ENCODE data around the gene UMOD.
"Not testable (repeated sequence)": the region's sequence is repeated elsewhere in the genome, so short reads cannot be mapped to it uniquely, and the experiment has no call there.

UMOD gene

DNA sequence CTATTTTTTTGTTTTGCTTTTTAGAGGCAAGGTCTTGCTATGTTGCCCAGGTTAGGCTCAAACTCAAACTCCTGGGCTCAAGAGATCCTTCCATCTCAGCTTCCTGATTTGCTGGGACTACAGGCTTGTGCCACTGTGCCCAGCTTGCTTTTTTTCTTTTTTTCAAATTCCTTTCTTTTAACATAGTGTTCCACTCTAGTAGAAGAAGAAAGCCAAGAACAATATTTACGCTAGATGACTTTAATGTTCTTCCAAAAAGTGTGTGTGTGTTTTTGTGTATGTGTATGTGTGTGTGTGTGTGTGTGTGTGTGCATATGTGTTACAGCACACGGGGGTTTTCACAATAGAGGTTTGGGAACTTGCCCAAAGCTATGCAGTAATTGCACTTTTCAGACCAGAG lies 10.7 kb upstream of the UMOD start:
- no peak for DNase-seq

DNA sequence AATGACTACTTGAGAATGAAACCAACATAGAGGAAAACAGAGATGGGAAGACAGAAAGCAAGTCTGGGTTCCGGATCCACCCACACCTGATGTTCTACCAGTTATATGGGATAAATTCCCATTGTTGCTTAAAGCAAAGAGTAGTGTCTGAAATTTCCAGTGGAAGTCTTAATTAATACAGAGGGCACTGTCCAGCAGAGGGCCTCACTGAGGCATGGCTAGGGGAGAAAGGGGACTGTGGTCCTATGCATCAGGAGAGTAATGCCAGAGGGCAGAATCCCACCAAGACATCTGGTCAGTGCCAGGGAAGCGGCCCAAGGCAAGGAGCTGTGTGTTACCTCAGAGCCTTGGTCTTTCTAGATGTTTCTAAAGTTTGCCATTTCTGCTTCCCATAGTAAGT lies 7.5 kb upstream of the UMOD start:
- no peak for DNase-seq

DNA sequence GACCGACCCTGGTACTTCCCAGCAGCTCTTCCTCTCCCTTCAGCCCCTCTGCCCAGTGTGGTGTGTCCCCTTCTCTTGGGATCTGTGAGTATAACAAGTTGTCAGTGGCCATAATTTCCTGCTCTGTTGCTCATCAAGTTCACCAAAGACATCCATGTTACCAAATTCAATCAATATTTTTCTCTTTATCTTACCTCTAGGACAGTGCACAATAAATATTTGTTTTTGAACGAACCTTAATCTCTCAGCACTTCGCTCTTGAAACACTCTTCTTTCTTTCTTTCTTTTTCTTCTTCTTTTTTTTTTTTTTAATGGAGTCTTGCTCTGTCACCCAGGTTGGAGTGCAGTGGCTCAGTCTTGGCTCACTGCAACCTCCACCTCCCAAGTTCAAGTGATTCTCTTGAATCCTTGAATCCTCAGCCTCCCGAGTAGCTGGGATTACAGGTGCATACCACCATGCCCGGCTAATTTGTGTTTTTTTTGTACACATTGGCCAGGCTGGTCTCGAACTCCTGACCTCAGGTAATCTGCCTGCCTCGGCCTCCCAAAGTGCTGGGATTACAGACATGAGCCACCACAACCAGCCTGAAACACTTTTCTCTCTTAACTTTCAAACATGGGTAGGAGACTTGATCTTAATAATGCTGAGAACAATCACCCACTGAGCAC lies 2.7 kb upstream of the UMOD start:
- DNase-seq: no peak

DNA sequence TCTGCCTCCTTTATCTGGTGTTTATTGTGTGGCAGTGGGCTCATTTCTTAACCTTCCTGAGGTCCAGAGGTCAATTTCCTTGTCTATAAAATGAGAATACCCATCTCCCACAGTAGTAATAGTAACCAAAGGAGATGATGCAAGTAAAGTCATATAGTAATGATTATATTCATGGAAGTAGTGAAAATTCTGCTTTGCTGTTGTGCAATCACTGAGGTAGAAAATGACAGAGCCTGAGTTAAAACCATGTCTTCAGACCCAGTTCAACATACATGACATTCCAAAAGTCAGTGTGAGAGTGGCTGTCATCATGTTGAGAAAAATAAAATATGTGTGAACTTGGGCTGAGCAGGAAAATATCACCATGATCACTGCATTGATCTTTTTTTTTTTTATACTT lies 864 bp upstream of the UMOD start:
- no peak for DNase-seq

DNA sequence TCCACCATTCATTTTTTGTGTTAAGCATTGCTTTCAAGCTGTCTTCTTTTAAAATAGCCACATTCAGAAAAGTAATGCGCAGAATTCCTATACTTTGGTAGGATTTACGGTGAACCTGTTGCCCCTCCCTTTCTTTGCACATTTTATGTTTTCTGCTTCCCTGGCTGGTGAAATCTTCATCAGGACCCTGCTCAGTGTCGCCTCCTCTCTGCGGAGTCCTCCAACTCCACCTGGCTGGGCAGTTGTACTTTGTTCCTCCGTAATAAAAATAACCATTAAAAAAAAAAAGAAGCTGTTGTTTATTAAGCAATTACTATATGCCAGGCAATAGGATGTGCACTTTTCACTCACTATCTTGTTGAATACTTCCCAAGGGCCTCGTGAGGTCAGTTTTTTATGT lies 2.9 kb downstream of the UMOD start:
- DNase-seq: no peak

DNA sequence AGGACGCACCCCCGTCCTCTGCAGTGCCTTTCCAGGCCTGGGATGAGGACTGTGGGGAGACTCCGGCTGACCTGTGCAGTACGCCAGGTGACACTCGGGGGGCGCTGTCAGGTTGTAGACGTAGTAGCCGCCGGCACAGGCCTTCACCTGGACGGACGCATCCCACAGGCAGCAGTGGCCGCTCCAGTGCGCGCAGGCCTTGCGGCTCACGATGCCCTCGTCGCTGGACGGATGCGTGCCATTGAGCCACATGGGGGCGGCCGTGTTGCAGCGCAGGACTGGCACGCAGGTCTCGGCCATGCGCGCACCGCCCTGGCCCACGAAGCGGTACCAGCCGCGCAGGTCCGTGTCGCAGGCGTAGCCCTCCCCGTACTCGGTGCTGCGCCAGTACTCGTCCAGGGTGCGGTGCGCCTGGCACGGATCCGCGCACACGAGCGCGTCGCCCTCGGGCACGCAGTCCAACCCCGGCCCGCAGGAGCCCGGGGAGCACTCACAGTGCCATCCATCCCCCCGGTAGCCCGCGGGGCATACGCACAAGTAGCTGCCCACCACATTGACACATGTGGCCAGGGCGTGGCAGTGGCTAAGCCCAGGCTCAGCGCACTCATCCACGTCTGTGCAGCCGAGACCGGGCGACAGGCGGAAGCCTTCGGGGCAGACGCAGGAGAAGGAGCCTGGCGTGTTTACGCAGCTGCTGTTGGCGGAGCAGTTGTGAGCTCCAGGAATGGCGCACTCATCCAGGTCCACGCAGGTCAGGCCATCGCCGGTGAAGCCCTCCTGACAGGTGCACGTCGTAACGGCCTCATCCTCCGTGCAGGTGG lies 3.9 kb downstream of the UMOD start:
- no peak for DNase-seq

DNA sequence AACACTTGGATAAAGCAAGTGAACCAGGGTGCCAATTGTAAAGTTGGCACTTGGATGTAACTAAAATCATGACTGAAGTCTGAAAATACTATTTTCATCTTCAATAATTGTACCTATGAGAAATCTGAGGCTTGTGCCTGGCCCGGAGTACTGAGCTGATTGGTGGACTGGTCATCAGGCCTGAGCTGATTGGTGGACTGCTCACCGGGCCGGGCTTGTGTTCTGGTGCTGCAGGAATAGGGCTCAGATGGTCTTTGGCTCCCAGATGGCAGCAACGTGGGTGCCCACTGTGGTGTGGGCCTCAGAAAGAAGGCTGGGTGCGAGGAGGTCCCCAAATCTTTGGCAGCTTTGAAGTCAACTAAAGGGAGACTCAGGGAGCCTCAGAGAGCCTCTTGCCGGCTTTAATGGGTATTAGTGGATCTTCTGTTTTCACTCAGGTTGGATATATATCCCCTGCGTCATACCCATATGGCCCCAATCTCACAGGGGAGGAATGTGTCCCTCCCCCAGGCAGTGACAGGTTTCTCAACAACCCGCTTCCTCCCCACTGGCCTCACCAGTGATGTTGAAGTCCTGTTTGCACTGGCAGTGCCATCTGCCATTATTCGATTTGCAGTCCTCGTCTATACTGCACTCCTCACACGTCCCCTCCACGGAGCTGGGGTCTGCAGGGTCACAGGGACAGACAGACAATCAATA lies 4.7 kb downstream of the UMOD start:
- DNase-seq: no peak

DNA sequence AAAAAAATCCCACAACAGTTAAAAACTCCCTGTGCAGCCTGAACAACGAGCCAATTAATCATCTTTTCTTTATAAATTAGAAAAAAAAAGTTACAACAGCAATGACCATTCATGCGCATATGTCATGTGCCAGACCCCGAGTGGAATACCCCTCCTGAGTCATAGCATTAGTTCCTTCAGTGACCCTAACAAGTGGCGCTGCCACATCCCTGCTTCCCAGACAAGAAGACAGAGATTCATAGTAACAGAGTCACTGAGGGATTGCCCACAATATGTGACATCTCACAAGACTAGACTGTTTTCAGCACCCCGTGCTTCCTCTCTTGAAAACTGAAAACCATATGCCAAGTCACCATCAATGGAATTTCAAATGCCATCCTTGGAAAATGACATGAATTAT lies 7.9 kb downstream of the UMOD start:
- no peak for DNase-seq

DNA sequence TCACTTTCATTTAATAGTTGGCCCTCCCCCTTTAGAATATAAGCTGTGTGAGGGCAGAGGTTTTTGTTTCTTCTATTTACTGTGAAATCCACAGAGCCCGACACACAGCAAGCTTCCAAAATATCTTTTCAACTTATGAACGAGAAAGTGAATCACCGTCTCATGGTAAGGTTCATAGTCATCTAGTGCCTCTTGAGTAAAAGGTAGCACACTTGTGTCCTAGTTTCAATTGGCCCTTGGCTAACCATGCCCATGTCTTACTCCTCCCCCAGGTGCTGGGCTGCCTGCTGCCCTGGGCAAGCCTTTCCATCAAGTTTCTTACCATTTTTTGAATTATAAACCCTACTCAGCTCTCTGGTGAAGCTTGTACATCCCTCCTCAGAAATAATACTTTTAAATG lies 12.8 kb downstream of the UMOD start:
- DNase-seq: no peak

DNA sequence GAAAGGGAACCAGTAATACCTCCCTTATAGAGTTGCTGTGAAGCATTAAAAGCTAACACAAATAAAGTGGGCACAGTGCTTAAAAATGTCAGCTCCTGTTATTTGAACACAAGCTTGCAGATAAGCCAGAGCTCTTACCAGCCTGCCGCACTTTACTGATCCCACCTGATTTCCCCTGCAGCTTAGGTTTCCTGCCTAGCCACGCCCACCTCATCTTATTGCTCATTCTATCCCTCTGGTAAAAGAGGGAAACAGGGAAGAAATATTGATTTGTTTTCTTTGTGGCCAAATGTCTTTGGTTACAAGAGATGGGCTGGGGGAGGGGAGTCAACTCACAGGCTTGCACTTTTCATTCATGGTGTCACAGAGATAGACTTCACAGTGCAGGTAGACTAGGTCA lies 15.6 kb downstream of the UMOD start:
- no peak for DNase-seq

DNA sequence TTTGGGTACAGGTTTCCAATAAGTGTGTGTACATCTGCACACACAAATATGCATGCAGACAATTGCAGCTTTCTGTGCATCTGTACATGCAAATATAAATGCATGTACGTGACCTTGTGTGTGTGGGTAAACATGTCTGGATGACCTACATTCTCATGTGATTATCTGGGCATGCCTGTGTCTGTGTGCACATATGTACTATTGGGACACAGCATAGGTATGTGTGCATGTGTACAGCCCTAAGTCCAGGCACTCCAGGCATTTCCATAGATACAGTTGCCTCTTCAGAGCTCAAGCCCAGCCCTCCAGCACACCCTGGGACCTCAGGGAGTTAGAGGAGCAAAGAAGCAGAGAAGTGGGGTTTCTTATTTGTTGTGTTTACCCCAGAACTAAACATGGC lies 18.1 kb downstream of the UMOD start:
- no peak for DNase-seq

DNA sequence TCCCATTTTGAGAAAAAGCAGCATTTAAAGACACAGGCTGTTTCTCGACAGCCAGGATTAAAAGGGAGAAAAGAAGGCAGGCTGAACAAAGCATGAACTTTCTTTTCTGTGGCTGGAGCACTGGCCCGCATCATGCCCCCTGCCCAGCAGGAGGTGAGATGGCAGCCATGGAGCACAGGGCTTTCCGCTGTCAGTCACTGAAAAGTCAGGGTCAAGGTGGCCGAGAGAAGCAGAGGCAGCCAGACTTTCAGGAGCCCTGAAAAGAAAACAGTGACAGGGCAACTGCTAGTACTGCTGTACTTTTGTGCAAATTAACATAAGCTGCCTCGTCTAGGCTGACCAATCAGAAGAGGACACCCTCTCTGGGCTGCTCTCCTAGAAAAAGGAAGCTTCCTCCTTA lies 19.4 kb downstream of the UMOD start:
- no peak for DNase-seq

DNA sequence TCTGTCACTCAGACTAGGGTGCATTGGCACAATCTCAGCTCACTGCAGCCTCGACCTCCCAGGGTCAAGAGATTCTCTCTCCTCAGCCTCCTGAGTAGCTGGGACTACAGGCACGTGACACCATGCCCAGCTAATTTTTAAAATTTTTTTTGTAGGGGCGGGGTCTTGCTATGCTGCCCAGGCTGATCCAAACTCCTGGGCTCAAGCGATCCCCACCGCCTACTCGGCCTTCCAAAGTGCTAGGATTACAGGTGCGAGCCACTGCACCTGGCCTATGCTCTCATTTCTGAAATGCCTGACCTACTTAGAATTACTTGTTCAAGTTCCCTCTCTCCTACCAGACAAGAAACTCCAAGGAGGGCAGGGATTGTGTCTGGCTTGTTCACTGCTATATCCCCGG lies 20.1 kb downstream of the UMOD start:
- DNase-seq: no peak

DNA sequence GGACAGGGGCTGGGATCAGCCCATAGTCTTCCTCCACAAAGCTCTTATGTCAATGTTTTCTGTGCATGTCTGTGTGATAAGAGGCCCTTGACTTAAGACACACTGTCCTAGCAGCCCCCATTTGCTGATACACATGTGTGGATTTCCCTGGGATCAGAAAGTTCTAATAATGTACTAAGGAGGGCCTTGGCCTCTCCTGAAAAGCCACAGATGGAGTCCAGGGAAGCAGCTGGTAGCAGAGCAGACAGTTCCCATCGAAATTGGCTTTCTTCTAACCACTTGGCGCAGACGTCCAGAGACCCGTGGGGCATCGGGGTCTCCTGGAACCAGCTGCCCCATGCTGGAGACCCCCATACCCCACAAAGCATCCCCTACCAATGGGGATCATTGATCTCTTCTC lies 20.9 kb downstream of the UMOD start:
- no peak for DNase-seq

DNA sequence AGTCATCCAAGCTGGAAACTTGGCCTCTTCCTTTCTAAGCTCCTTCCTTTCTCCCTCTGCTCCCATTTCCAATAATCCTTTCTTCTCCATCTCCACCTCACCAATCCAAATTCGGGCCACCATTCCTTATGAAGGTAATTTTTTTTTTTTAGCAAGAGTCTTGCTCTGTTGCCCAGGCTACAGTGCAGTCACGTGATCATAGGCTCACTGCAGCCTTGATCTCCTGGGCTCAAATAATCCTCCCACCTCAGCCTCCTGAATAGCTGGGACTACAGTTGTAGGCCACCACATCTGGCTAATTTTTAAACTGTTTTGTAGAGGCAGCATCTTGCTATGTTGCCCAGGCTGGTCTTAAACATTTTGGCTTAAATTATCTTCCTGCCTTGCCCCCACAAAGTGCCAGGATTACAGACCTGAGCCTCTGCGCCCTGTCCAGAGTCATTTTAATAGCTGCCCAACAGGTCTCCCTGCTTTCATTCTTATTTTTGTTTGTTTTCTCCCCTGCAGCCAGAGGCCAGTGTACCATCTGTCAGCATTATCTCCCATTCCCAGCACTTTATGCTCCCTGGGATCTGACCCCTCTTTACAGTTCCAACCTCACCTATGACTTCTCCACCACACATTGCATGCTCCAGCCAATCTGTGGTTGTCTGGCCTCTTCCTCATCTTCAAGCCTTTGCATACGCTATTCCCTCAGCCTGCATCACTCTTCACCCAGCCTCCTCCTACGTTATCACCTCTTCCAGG lies 22.9 kb downstream of the UMOD start:
- DNase-seq: no peak

DNA sequence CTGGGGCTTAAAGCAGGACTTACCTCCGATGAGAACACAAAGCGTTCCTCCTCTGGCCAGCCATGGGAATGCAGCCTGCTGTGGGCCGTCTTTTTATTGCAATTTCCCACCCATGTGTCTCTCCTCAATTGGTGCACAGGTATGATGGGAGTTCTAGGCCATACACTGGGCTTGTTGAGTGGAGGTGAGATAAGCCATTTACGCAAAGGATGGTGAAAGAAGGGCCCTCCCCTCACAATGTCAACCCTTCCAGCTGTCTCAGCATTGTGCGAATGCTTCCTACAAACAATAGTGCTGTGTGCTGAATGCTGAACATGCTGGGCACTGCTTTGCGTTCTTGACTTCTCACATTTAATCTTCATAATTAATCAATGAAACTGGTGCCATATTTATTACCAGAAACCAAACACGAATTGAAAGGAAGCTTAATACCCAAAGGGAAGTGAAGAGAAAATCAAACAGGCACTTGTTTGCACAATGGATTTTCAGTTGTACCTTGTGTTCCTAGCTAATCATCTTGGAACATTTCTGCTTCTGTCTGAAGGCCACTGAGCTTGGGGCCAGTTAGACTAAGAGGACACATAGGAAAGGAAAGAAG lies 25.0 kb downstream of the UMOD start, which contains the start of gene GP2:
Gene GP2 (minus strand): TSS at position 70 of the 598 bp plus-strand sequence. CDS start 1,082 bp downstream, outside the sequence.
- DNase-seq: no peak

DNA sequence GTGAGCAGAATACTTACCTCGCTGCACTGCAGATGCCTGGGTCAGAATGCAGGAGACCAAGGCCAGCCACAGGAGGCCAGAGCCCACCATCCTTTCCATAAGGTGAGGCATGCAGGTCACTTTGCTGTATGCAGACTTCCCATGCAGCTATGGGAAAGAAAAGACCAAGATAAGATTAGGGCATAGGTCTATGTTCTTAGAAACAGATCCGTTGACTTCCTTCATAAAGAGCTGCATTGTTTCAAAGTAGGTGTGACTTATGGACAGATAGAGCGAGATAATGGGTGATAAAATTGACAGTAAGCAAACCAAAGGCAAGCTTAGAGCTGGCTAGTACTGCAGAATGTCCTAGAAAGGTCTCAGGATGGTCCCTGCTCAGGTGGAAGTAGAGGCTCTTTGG lies 26.2 kb downstream of the UMOD start:
- no peak for DNase-seq

DNA sequence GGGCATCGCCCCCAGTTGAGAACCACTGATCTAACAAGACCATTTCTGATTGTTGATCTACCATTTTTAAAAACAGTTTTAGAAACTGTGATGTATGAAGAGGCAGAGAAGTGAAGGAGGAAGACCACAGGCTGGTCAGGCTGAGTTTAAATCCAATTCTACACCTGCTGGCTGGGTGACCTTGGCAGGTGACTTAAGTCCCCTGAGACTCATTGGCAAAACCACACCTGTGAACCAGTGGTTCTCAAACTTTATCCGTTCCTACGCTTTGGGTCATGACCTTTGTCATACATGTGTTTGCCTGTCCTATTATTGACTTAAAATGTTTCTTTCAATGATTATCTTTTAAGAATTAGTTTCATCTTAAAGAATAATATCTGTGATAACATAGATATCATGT lies 27.5 kb downstream of the UMOD start:
- DNase-seq: no peak

DNA sequence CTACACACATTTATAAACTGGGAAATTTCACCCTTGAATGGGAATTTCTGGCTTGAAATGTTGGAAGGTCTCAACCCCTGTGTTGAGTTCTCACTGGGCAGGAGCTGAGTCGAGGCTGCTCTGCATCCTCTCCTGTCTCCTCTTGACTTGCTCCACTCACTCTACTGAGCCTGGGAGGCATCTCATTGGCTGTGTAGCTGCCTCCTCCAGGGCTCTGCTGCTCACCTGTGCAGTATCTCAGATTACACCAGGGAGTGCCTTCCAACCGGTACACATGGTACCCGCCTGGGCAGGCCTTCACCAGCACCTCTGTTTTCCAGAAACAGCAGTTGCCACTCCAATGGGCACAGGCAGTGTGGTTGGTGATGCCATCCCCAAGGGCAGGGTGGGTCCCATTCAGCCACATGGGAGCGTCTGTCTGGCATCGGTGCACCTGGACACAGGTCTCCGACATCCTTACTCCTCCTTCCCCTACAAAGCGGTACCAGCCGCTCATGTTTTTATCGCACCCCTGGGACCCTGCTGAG lies 28.9 kb downstream of the UMOD start:
- no peak for DNase-seq

DNA sequence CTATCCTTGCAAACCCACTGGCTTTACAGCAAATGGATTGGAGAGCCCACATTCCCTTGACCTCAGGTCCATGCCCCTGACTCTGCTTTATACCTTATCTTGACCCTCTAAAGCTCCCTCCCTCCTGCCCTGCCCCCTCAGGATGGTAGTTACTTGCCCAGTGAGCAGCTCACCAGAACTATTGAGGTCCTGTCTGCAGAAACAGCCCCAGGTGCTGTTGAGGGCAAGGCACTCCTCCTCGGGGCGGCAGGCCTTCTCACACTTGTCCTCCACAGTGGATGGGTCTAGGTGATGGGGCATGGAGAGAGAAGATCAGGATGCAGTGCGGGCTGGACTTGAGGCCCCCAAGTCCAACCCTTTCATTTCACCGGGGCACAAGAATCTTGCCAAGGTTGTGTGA lies 29.8 kb downstream of the UMOD start:
- no peak for DNase-seq

DNA sequence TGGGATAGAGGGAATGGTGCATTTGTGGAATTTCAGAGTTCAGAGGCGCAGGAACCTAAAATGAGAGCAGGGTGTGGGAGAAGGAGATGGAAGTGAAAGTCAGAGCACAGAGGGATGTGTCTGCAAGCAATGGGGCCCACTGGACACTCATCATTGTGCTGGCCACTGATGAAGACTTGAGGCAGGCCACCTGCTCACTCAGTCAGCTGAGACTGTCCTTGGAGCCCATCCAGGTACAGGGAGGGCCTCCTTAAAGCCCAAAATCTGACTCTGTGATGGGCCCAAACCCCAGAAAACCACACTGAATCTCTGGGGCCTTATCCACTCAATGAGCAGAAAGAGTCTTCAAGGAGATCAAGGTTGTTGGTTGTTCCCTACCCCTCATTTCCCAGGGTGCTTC lies 30.8 kb downstream of the UMOD start:
- no peak for DNase-seq

DNA sequence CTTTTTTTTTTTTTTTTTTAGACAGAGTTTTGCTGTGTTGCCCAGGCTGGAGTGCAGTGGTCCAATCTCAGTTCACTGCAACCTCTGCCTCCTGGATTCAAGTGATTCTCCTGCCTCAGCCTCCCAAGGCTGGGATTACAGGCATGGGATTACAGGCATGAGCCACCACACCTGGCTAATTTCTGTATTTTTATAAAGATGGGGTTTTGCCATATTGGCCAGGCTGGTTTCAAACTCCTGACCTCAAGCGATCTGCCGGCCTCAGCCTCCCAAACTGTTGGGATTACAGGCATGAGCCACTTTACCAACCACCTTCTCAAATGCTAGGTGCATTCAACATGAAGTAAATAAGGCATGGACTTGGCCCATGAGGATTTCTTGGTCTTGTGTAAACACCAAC lies 31.5 kb downstream of the UMOD start:
- not testable (repeated sequence) for DNase-seq

DNA sequence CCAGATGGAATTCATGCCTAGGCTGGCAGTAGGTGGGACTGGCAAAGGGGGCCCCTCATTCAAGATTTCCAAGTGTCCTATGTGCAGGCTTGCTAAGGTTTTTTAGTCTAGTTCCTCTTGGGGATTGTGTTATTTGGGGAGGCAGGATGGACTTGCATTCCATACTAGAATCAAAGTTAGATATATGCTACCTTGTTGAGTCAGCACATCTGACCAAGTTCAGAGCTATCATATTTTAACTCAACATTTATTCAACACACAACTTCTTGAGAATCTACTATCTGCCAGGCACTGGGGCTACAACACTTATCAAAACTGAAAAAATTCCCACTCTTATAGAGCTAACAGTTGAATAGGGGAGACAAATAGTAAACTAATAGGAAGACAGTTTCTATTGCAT lies 31.9 kb downstream of the UMOD start:
- no peak for DNase-seq

Measured in stimulated activated CD4-positive, alpha-beta T cell treated with anti-CD3 and anti-CD28 coated beads, Interleukin-4, amount 100 ng/mL, for 24 hours (primary cell).